Activated CD8-positive, alpha-beta T cell treated with anti-CD3 and anti-CD28 coated beads, Interleukin-2, amount 10 ng/mL, durations not matched to agents 7 days and 5 days (primary cell): ENCODE data around the gene C19orf67. TPM values are rescaled to one million over a fixed set of nuclear protein-coding genes. Genes with fewer than 3 reads are reported as not detected.
"Not testable (repeated sequence)": the region's sequence is repeated elsewhere in the genome, so short reads cannot be mapped to it uniquely, and the experiment has no call there.

Source experiments
- ATAC-seq: fragments of 150-1000 bp; cut with Tn5 transposase; one replicate; pipeline ENCODE4 v1.10.0; 2021; ENCODE audit warnings: moderate library complexity
- CTCF ChIA-PET: fragments of 350-600 bp; sonication (Branson Sonifier 250); formaldehyde crosslinking; loops from one replicate; lab custom pipeline; 2021; ENCODE audit warnings: antibody characterized with exemption; lab: Charles Lee
- POLR2A ChIA-PET: fragments of 350-600 bp; sonication (Branson Sonifier 250); formaldehyde crosslinking; loops from one replicate; lab custom pipeline; 2021; ENCODE audit warnings: antibody characterized with exemption; lab: Charles Lee
- DNase-seq: peaks from one replicate; pipeline ENCODE4 v3.0.0-alpha.2; 2020
- H3K27ac Mint-ChIP-seq: one replicate; pipeline ENCODE4 v1.8.0; 2021; ENCODE audit warnings: mild to moderate bottlenecking, mixed read lengths
- H3K27me3 Mint-ChIP-seq: one replicate; pipeline ENCODE4 v1.8.0; 2021; ENCODE audit warnings: low read depth, mixed read lengths
- H3K36me3 Mint-ChIP-seq: one replicate; pipeline ENCODE4 v1.8.0; 2021; ENCODE audit warnings: low read depth, mixed read lengths
- H3K4me1 Mint-ChIP-seq: one replicate; pipeline ENCODE4 v1.8.0; 2021; ENCODE audit warnings: low read depth, mixed read lengths
- H3K4me3 Mint-ChIP-seq: one replicate; pipeline ENCODE4 v1.8.0; 2021; ENCODE audit warnings: mild to moderate bottlenecking, mixed read lengths
- H3K9me3 Mint-ChIP-seq: one replicate; pipeline ENCODE4 v1.8.0; 2022; ENCODE audit warnings: mixed read lengths; ENCODE audit not compliant: insufficient read depth
- total RNA-seq, 2 experiments: library from RNA; stranded (reverse); gene quantifications; one replicate each; pipeline ENCODE4 v1.2.3, GENCODE V29; 2021

Gene C19orf67
- total RNA-seq, 2 experiments from 2014 or later = not detected

- peaks cover 27% of the 10 kb centered on the region for H3K27me3 Mint-ChIP-seq
- H3K36me3 Mint-ChIP-seq = peaks cover 30% of the 10 kb centered on the region
- ATAC-seq (no peak), DNase-seq (no peak)
- CTCF ChIA-PET = interaction anchor here (1.0 kb wide), 1 partner anchor 18 kb away, joined by 3 read pairs; the partner anchor contains the start of gene MISP3
- POLR2A ChIA-PET = interaction anchor here (0.7 kb wide), 1 partner anchor 15 kb away, joined by 3 read pairs; no protein-coding TSS in a partner anchor
- H3K4me3 Mint-ChIP-seq = no peak overlapping the region
- no peaks in the 10 kb centered on the region for H3K9me3 Mint-ChIP-seq
- H3K4me1 Mint-ChIP-seq = peaks cover 16% of the 10 kb centered on the region
- H3K27ac Mint-ChIP-seq = no peak overlapping the region
Observed at GRCh38 chr19:14054099-14054498, 31.5 kb downstream of the C19orf67 start.

DNA sequence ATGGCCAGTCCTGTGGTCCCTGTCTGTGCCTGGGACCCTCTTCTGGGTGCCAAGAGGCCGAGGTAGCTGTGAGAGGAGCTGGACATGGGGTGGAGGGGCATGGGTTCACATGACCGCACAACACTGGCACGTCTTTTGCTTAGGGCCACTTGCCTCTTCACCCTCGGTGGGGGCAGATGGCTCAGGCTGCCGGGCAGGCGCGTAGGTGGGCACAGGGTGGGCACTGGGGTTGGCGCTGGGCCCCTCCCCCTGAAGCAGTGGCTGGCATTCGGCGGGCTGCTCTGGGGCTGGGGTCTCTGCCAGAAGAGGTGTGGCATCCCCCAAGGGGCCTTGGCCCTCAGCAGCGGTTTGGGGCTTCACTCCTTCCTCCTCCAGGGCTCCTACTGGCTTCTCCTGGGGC, 32.1 kb downstream of the C19orf67 start:
- ChIA-PET POLR2A (interaction anchor here (0.7 to 1.5 kb wide), 2 partner anchors 14 to 22 kb away, joined by 3 to 6 read pairs; partner anchors contain the start of gene IL27RA), CTCF (interaction anchor here (0.9 to 1.3 kb wide), 4 partner anchors 18 to 83 kb away, joined by 4 to 5 read pairs (median 4); partner anchors contain the start of genes ASF1B, IL27RA and MISP3)
- Mint-ChIP-seq H3K9me3 (no peaks in the 10 kb centered on the region), H3K27ac (no peak overlapping the region), H3K36me3 (peaks cover 35% of the 10 kb centered on the region), H3K4me1 (peaks cover 13% of the 10 kb centered on the region), H3K27me3 (peaks cover 21% of the 10 kb centered on the region), H3K4me3 (no peak overlapping the region)
- ATAC-seq (no peak), DNase-seq (no peak)

GRCh38 chr19:14053032-14053431, 32.6 kb downstream of the C19orf67 start:
- Mint-ChIP-seq H3K36me3 (peaks cover 39% of the 10 kb centered on the region), H3K4me3 (no peak overlapping the region), H3K4me1 (peaks cover 9% of the 10 kb centered on the region), H3K27ac (no peak overlapping the region), H3K27me3 (peaks cover 17% of the 10 kb centered on the region), H3K9me3 (no peaks in the 10 kb centered on the region)
- DNase-seq (no peak), ATAC-seq (no peak)
- ChIA-PET CTCF (interaction anchor here (0.8 to 1.3 kb wide), 8 partner anchors 10 to 174 kb away, joined by 3 to 5 read pairs (median 4); partner anchors contain the start of genes ASF1B, IL27RA and MISP3), POLR2A (interaction anchor here (0.7 to 1.5 kb wide), 3 partner anchors 10 to 84 kb away, joined by 3 to 6 read pairs (median 3); partner anchors contain the start of genes ASF1B and IL27RA)

DNA sequence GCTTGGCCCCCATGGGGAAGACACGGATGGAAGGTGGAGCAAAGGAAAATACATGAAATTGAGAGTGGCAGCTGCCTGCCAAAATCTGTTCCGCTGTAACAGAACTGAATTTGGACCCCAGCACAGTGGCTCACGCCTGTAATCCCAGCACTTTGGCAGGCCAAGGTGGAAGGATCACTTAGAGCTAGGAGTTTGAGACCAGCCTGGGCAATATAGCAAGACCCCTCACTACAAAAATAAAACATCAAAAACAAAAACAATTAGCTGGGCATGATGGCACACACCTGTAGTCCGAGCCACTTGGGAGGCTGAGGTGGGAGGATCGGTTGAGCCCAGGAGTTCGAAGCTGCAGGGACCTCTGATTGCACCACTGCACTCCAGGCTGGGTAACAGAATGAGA, 33.1 kb downstream of the C19orf67 start:
- peaks cover 42% of the 10 kb centered on the region for H3K36me3 Mint-ChIP-seq
- peaks cover 12% of the 10 kb centered on the region for H3K27me3 Mint-ChIP-seq
- H3K9me3 Mint-ChIP-seq = no peaks in the 10 kb centered on the region
- CTCF ChIA-PET = interaction anchor here (0.8 to 1.3 kb wide), 6 partner anchors 9 to 173 kb away, joined by 3 to 5 read pairs (median 4); partner anchors contain the start of genes IL27RA and MISP3
- H3K4me3 Mint-ChIP-seq = no peak overlapping the region
- H3K4me1 Mint-ChIP-seq = peaks cover 5% of the 10 kb centered on the region
- POLR2A ChIA-PET = interaction anchor here (0.7 to 1.5 kb wide), 3 partner anchors 9 to 84 kb away, joined by 3 to 6 read pairs (median 3); partner anchors contain the start of genes ASF1B and IL27RA
- DNase-seq (no peak), ATAC-seq (no peak)
- no peak overlapping the region for H3K27ac Mint-ChIP-seq

- H3K4me1 Mint-ChIP-seq = peaks cover 7% of the 10 kb centered on the region
- POLR2A ChIA-PET = no interaction called here
- no peak overlapping the region for H3K4me3 Mint-ChIP-seq
- peaks cover 9% of the 10 kb centered on the region for H3K27me3 Mint-ChIP-seq
- H3K9me3 Mint-ChIP-seq = no peaks in the 10 kb centered on the region
- CTCF ChIA-PET = interaction anchor here (1.0 to 4.3 kb wide), 2 partner anchors 8 to 17 kb away, joined by 3 to 36 read pairs; no protein-coding TSS in a partner anchor
- DNase-seq = no peak
- H3K27ac Mint-ChIP-seq = no peak overlapping the region
- ATAC-seq = no peak
- H3K36me3 Mint-ChIP-seq = peaks cover 45% of the 10 kb centered on the region
Observed at GRCh38 chr19:14051980-14052379, 33.6 kb downstream of the C19orf67 start.

- not testable (repeated sequence) for DNase-seq
- CTCF ChIA-PET = interaction anchor here (4.3 kb wide), 1 partner anchor 9 kb away, joined by 36 read pairs; no protein-coding TSS in a partner anchor
Observed at GRCh38 chr19:14050961-14051360, 34.6 kb downstream of the C19orf67 start.

GRCh38 chr19:14050512-14050911, 35.1 kb downstream of the C19orf67 start:
- ATAC-seq = no peak

More at GRCh38 chr19:14050961-14051360, 34.6 kb downstream of the C19orf67 start:
- H3K4me3 Mint-ChIP-seq, POLR2A ChIA-PET, ATAC-seq, H3K27me3 Mint-ChIP-seq, H3K9me3 Mint-ChIP-seq, H3K27ac Mint-ChIP-seq, H3K4me1 Mint-ChIP-seq: not testable (repeated sequence)
- H3K36me3 Mint-ChIP-seq = peaks cover 53% of the 10 kb centered on the region

DNA sequence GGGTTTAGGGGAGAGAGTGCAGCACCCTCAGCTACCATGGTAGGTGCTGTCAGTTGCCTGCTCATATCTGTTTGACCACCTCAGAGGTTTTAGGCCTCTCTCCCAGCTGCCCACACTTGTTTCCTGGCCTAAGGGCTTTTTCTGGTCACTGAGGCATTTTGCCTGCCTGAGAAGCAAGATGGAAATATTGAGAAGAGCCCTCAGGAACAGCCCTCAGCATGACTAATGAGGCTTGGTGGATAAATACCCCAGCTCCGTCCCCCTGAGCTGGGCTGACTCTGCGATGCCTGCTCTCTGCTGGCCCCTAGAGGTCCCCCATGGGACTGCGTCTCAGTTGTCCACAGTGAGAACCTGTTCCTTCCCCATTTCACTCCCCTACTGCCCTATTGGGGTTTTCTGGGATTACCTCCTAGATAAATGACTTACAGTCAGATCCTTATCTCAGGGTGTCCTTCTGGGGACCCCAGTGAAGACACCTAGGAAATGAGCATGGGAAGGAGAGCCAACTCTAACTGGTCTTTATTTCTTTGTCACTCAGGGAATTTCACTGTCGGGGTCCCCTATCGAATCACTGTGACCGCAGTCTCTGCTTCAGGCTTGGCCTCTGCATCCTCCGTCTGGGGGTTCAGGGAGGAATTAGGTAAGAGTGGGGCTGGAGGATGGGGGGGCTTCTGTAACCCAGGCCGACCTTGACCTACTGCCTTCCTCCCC, 37.0 kb downstream of the C19orf67 start:
- DNase-seq (peak; percentile 78), ATAC-seq (peak; percentile 71)
- no peaks in the 10 kb centered on the region for H3K9me3 Mint-ChIP-seq
- no peaks in the 10 kb centered on the region for H3K27me3 Mint-ChIP-seq
- no peak overlapping the region for H3K27ac Mint-ChIP-seq
- H3K36me3 Mint-ChIP-seq = peaks cover 58% of the 10 kb centered on the region
- CTCF ChIA-PET = interaction anchor here (0.6 to 4.3 kb wide), 26 partner anchors 8 to 706 kb away, joined by 3 to 36 read pairs (median 4); partner anchors contain the start of genes IL27RA and MISP3
- H3K4me1 Mint-ChIP-seq = peaks cover 7% of the 10 kb centered on the region
- POLR2A ChIA-PET = interaction anchor here (0.6 to 1.1 kb wide), 2 partner anchors 17 to 465 kb away, joined by 6 to 8 read pairs; partner anchors contain the start of gene IL27RA
- no peak overlapping the region for H3K4me3 Mint-ChIP-seq

More at GRCh38 chr19:14050512-14050911, 35.1 kb downstream of the C19orf67 start:
- Mint-ChIP-seq H3K4me3 (no peak overlapping the region), H3K36me3 (peaks cover 55% of the 10 kb centered on the region), H3K9me3 (no peaks in the 10 kb centered on the region), H3K27me3 (peaks cover 4% of the 10 kb centered on the region), H3K27ac (no peak overlapping the region), H3K4me1 (peaks cover 7% of the 10 kb centered on the region)
- DNase-seq = no peak
- POLR2A ChIA-PET = no interaction called here
- CTCF ChIA-PET = interaction anchor here (4.3 kb wide), 1 partner anchor 9 kb away, joined by 36 read pairs; no protein-coding TSS in a partner anchor

DNA sequence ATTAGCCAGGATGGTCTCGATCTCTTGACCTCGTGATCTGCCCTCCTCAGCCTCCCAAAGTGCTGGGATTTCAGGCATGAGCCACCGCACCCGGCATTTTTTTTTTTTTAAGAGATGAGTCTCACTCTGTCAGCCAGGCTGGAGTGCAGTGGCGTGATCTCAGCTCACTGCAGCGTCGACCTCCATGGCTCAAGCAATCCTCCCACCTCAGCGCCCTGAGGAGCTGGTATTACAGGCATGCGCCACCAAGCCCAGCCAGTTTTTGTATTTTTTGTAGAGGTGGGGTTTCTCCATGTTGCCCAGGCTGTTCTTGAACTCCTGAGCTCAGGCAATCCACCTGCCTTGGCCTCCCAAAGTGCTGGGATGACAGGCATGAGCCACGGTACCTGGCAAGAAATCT, 37.7 kb downstream of the C19orf67 start:
- ChIA-PET POLR2A (interaction anchor here (1.1 kb wide), 1 partner anchor 16 kb away, joined by 6 read pairs; the partner anchor contains the start of gene IL27RA), CTCF (interaction anchor here (0.6 to 4.3 kb wide), 24 partner anchors 8 to 181 kb away, joined by 3 to 36 read pairs (median 4); partner anchors contain the start of genes IL27RA and MISP3)
- H3K36me3 Mint-ChIP-seq = peaks cover 56% of the 10 kb centered on the region
- not testable (repeated sequence) for H3K9me3 Mint-ChIP-seq, H3K4me1 Mint-ChIP-seq, H3K4me3 Mint-ChIP-seq, H3K27ac Mint-ChIP-seq, ATAC-seq, DNase-seq, H3K27me3 Mint-ChIP-seq

DNA sequence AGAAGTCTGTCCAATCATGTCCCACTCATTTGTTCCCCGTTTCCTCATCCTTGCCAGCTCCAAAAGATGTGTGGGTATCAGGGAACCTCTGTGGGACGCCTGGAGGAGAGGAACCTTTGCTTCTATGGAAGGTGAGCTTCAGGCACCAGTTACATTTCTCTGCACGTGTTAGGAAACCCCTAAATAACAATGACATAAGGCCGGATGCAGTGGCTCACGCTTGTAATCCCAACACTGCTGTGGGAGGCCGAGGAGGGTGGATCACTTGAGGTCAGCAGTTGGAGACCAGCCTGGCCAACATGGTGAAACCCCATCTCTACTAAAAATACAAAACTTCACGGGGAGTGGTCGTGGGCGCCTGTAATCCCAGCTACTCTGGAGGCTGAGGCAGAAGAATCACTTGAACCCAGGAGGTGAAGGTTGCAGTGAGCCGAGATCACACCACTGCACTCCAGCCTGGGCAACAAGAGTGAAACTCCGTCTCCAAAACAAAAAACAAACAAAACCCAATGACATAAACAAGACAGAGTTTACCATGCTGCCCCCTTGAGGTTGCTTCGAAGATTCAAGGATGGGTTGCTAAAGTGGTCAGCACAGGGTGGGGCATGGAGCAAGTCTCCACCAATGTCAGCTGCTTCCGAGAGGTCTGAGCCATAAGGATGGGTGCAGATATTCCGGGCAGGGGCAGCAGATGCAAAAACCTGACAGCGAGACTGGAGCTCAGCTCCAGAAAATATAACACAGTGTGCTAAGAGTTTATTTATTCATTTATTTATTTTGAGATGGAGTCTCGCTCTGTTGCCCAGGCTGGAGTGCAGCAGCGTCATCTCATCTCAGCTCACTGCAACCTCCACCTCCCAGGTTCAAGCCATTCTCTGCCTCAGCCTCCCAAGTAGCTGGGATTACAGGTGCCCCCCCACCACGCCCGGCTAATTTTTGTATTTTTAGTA, 42.6 kb downstream of the C19orf67 start:
- not testable (repeated sequence) for H3K4me3 Mint-ChIP-seq, H3K27me3 Mint-ChIP-seq, H3K9me3 Mint-ChIP-seq
- DNase-seq (peak; percentile 67), ATAC-seq (peak; percentile 86)
- Mint-ChIP-seq H3K27ac (peak overlapping the region; percentile 66), H3K4me1 (peaks cover 18% of the 10 kb centered on the region), H3K36me3 (peaks cover 51% of the 10 kb centered on the region)
- ChIA-PET POLR2A (interaction anchor here (0.8 to 2.7 kb wide), 4 partner anchors 10 to 57 kb away, joined by 3 to 14 read pairs (median 4); partner anchors contain the start of genes IL27RA and RFX1), CTCF (interaction anchor here (0.8 to 3.9 kb wide), 14 partner anchors 10 to 164 kb away, joined by 3 to 23 read pairs (median 4); partner anchors contain the start of gene IL27RA)
